HEK293T (cell line): Measurements from ENCODE around the gene CIROP.

Experiments used
- BHLHE40 ChIP-seq: fragments of 450-650 bp; IDR thresholded peaks from 2 replicates; pipeline ENCODE4 v1.6.1; 2016; ENCODE audit warnings: mild to moderate bottlenecking, moderate library complexity, borderline replicate concordance
- CTBP1 ChIP-seq: fragments of 450-650 bp; IDR thresholded peaks from 2 replicates; pipeline ENCODE4 v1.6.1; 2016; ENCODE audit warnings: borderline replicate concordance
- FOXK2 ChIP-seq: fragments of 450-650 bp; IDR thresholded peaks from 2 replicates; pipeline ENCODE4 v1.6.1; 2016; ENCODE audit warnings: mild to moderate bottlenecking
- FOXM1 ChIP-seq: fragments of 450-650 bp; IDR thresholded peaks from 2 replicates; pipeline ENCODE4 v1.6.1; 2017; ENCODE audit warnings: mild to moderate bottlenecking, borderline replicate concordance
- SP1 ChIP-seq: fragments of 450-650 bp; IDR thresholded peaks from 2 replicates; pipeline ENCODE4 v1.6.1; 2017
- SUZ12 ChIP-seq: fragments of 450-650 bp; IDR thresholded peaks from 2 replicates; pipeline ENCODE4 v1.6.1; 2016; ENCODE audit warnings: mild to moderate bottlenecking

DNA sequence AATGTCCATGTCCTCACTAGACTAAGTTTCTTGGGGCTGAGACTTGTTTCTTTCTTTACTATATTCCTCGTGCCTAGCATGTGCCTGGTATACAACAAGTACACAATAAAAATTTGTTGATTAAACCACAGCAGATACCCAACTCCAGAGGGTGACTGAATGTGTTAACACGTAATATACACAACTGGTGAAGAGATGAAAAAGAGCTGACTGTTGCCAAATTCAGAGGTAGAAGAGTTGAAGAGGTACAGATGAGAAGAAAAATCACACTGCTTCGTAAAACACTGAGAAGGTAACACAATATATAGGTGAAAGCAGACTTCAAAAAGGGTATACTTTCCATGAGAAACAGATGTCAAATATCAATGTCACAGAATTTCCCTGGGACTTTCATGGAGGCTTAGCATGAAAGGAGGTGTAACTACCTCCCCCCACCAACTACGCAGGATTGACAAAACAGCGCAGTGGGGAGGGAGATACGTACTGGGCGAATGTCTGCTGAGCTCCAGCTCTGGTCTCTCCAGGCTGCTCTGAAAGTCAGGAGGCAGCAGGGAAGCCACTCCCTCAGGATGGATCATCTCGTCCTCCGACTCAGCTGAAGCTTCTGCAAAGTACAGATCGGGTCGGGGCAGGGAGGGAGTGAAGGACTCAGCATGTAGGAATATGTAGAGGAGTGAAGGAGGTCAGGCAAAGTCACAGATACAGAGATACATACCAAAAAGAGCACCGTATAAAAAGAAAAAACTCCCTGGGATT is 15.1 kb downstream of the CIROP start:
- TF ChIP-seq SUZ12 (no peak), SP1 (no peak), FOXK2 (no peak), BHLHE40 (no peak), CTBP1 (no peak), FOXM1 (no peak)
